GM10266 (cell line): ENCODE measurements around the gene PEX11B.

Source experiments
- DNase-seq: peaks from one replicate; pipeline ENCODE4 v3.0.0; 2012; ENCODE audit errors: extremely low spot score
- CTCF ChIP-seq: IDR thresholded peaks from 2 replicates; pipeline ENCODE4 v1.5.1; 2012; ENCODE audit warnings: mild to moderate bottlenecking, low read depth; ENCODE audit not compliant: control insufficient read depth, insufficient read depth; ENCODE audit errors: missing control alignments

The PEX11B gene

GRCh38 chr1:145957443-145958319, 39.2 kb upstream of the PEX11B start, which contains the start of gene LIX1L:
Gene LIX1L, minus strand, starts transcription at chr1:145958017. Its CDS starts 90 bp downstream, at chr1:145957927.
- no peak for TF ChIP-seq CTCF
- DNase-seq = peak; percentile 97

- DNase-seq = peak; percentile 41
- TF ChIP-seq CTCF = no peak
Measured at GRCh38 chr1:145956781-145957442, 38.4 kb upstream of the PEX11B start.

- no peak for DNase-seq
- no peak for TF ChIP-seq CTCF
Measured at GRCh38 chr1:145956361-145956760, 37.8 kb upstream of the PEX11B start.

GRCh38 chr1:145955436-145955835, 36.9 kb upstream of the PEX11B start:
- no peak for DNase-seq
- no peak for TF ChIP-seq CTCF

- no peak for TF ChIP-seq CTCF
- no peak for DNase-seq
Measured at GRCh38 chr1:145953861-145954260, 35.3 kb upstream of the PEX11B start.

GRCh38 chr1:145952903-145953302, 34.4 kb upstream of the PEX11B start:
- no peak for TF ChIP-seq CTCF

GRCh38 chr1:145951526-145951925, 33.0 kb upstream of the PEX11B start:
- no peak for DNase-seq
- no peak for TF ChIP-seq CTCF

More at GRCh38 chr1:145952903-145953302, 34.4 kb upstream of the PEX11B start:
- DNase-seq = no peak
